Measurements from ENCODE around the gene SACM1L. TPM values are rescaled to one million over a fixed set of nuclear protein-coding genes. Genes with fewer than 3 reads are reported as not detected.

SACM1L gene
- total RNA-seq, 1 experiment from 2014 or later: 31.6 TPM

DNA sequence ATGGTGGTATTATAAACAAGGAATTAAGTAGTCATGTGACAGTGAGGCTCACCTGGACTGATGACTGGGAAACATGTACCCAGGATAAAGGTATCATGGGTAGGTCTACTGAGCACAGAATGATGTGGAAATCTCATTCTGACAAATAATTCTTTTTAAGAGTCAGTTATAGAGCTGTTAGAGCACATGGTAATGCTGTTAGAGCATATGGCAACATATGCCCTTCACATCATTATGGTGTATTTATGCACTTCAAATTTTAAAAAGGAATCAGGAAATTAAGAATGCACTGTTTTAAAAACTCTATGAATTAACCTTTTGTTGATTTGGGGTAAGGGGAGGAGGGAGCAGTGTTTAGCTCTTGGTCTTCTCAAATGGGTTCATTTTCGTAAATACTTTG lies 105.5 kb downstream of the SACM1L start:
- DNase-seq (ENCODE audit: low read depth, low spot score) (no peak), ATAC-seq (no peak)
- in situ Hi-C loops (cut with HindIII; ENCODE audit: low pct_unique_long_range_greater_than_20kb, low sequenced_read_pairs): no loop called here
- intact Hi-C loops (cut with micrococcal nuclease; ENCODE audit: unreplicated experiment): no loop called here
- Histone ChIP-seq H3K27ac (ENCODE audit: low read length) (no peak overlapping the region), H3K36me3 (ENCODE audit: control insufficient read depth, insufficient read depth, low read length) (no peaks in the 10 kb centered on the region), H3K9me3 (ENCODE audit: control insufficient read depth, insufficient read depth, low read depth, low read length) (no peaks in the 10 kb centered on the region), H3K27me3 (ENCODE audit: control insufficient read depth, insufficient read depth, low read length) (peaks cover 20% of the 10 kb centered on the region), H3K4me1 (ENCODE audit: control insufficient read depth, insufficient read depth, low read length) (peaks cover 7% of the 10 kb centered on the region; the same call in 1 of the 2 replicates), H3K4me3 (ENCODE audit: low read depth in 2 of 2, low read length in 2 of 2) (no peak overlapping the region)
- no TSS peak for BruUV-seq (replicated peaks)
- CTCF ChIA-PET: no interaction called here
- TF ChIP-seq POLR2AphosphoS5 (IDR thresholded peaks at IDR 0.05; ENCODE audit: low read depth, low read length) (no peak), REST (IDR thresholded peaks at IDR 0.05; ENCODE audit: insufficient read depth in 1 of 2, low read depth in 2 of 2, low read length in 1 of 2) (no peak), CTCF (IDR thresholded peaks at IDR 0.05) (no peak), TCF7L2 (IDR thresholded peaks at IDR 0.05; ENCODE audit: low read depth, low read length) (no peak), SIN3A (IDR thresholded peaks at IDR 0.05; ENCODE audit: borderline replicate concordance, insufficient read depth, low read depth, low read length) (no peak)
- POLR2A ChIA-PET: no interaction called here

Other genes with a start within 250 kb of the SACM1L start
- gene LIMD1, start 94.6 kb upstream of the SACM1L start, total RNA-seq (2021; ENCODE audit: unreplicated experiment): 49.7 TPM
- 0.28 TPM for gene SLC6A20, start 107.1 kb downstream of the SACM1L start, total RNA-seq (2021; ENCODE audit: unreplicated experiment)
- gene LZTFL1, start 152.7 kb downstream of the SACM1L start, total RNA-seq (2021; ENCODE audit: unreplicated experiment): 12.3 TPM
- not detected for gene CCR9, start 197.1 kb downstream of the SACM1L start, total RNA-seq (2021; ENCODE audit: unreplicated experiment)

Data from Panc1 (cell line).